ENCODE results near the gene HSPBAP1.
"Not testable (repeated sequence)": the region's sequence is repeated elsewhere in the genome, so short reads cannot be mapped to it uniquely, and the experiment has no call there.

Gene HSPBAP1

DNA sequence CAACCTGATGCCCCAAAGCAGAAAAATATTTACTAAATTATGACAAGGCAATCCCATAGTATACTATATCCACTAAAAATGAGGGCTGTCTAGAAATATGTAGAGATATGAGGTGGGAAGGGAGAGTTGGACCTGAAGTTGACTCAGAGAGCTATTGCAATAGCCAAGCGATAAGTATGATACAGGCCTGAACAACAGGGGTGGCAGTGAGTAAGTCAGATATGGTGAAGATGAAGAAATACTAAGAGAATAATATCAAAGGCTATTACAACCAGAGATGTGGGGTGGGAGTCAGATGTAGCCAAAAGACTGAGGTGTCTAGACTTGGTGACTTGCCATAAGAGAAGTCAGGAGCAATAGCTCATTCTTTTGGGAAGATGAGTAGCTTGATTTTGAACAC is 9.2 kb downstream of the HSPBAP1 start:
- DNase-seq = peak; percentile 33

DNA sequence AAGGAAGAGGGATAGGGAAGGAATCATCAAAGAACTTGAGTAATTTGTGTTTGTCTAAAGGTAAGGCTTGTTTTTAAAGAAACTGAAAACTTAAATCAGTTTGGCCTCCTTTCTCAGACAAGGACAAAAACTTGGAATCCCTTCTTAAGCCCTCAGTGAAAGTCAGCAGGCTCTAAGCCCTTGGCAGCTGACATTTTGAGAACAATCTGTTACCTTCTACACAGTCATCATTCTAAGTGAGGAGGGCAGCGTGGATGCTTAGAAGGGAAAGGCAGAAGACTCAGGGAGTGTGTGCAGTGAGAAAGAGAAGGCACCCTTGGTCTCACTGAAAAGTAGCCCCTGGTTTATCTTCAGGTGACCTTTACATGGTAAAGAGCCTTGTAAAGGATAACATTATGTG is 10.8 kb downstream of the HSPBAP1 start:
- DNase-seq = no peak

DNA sequence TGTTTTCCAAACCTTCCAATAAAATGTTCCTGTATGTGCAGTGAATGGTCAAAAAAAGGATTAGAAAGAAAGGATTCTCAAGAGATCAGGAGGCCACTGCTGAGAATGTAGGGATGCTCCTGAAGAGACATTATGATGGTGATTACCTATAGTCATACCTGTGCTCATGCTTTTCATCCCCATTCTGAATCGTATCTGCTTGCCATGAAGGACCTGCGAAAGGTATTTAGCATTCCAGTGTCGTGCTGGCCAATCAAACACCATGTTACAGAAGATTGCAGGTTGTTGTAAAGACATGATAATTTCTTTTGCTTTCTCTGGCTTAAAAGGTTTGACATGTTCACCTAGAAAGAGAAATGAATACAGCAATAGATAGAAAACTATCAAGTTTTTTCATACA is 16.1 kb downstream of the HSPBAP1 start:
- no peak for DNase-seq

DNA sequence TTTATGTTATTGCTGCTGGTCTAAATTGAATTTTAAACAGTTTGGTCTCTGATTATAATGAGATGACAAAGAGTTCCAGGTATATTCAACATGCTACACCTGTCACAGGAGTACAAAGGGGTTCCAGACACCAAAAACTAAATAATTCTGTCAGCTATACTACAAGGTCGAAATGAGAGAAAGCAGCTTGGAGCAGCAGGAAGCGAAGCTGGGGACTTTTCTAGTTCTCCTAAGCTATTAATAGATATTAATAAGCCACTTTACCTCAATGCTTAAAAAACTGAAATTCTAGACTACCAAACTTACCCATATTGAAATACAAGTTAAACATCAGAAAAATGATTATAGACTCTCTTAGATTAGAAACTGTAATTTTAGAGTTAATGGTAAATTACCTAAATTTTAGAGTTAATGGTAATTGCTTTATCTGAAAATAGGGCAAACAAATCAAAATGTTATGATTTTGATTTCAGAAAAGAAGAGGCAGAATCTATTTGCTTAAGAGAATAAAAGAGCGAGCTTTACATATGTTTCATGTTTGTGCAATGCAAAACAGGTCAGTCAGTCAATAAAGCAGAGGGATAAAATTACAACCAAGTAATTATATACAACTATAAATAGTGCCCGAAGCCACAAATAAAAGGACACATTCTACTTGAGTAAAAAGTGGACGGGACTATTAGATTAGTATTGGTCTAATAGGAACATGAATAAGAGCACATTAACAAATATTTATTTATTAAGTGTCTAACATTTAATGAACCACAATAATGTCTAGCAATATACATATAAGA is 16.8 kb downstream of the HSPBAP1 start:
- DNase-seq = no peak

DNA sequence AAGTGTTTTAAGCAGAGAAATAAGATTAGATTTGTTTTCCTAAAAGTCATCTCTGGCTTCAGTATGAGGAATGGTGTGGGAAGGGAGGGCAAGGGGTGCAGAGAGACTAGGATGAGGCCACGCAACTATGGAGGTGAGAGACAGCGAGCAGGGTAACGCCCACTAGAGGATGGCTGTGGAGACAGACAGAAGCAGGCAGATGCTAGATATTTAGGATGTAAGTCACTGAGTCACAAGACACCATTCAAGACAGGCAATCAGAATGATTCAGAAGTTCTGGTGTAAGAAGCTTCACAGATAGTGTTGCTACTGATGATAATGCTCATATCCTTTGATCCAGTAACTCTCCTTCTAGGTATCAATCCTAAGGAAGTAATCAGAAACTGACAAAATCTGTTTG is 19.1 kb downstream of the HSPBAP1 start:
- DNase-seq = peak; percentile 48

DNA sequence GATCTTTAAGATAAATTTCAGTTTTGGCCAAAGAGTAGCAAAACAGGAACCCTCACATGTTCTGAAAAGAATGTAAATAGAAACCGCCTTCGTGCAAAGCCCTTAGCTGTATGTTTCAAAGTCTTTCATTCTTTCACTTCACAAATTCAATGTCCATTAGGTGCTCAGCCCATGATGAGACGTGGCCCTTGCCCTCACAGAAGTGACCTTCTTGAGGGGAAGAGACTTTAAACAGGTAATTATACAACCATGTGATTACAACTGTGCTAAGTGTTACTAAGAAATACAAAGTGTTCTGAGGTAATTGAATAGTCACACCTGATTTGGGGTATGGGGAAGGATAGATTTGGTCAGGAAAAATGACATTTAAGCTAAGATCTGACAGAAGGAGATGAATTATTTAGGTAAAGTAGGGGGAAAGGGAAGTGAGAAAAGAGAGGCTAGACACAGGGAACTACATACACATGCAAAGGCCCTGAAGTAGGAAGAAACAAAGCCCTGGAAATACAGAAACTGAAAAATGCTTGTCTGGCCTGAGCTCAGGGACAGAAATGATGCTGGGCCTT is 19.6 kb downstream of the HSPBAP1 start:
- DNase-seq = no peak

DNA sequence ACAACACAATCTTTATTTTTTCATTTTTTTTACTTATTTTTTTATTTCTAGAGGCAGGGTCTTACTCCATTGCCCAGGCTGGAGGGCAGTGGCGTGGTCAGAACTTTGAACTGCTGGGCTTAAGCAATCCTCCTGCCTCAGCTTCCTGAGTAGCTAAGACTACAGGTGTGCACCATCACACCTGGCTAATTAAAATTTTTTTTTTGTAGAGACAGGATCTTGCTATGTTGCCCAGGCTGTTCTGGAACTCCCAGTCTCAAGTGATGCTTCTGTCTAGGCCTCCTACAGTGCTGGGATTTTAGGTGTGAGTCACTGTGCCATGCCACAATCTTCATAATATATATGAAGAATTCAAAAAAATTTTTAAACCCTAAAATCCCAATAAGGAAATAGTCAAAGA is 20.8 kb downstream of the HSPBAP1 start:
- DNase-seq = no peak

DNA sequence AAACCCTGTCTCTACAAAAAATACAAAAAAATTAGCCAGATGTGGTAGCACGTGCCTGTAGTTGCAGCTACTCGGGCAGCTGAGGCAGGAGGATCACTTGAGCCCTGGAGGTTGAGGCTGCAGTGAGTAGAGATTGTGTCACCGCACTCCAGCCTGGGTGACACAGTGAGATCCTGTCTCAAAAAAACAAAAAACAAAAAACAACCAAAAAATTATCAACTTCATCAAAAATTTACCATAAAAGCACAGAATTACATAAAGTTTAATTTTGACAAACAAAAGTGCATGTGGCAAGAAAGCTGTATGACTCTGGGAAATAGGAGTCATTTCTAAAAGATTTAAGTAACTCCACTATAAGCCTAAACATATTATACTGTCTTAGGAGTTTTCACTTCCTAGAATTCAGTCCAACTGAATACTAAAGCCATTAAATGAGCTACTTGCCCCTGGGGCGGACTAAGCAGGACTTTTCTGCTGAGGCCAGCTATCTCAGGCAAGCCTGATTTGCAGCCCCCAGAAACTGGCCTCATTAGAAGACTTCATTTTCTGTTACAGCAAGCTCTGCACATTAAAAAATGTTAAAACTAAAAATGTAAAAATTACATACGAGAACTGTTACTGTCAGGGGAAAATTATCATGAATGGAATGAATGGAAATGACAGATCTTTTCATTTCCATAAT is 23.0 kb downstream of the HSPBAP1 start:
- DNase-seq = no peak

DNA sequence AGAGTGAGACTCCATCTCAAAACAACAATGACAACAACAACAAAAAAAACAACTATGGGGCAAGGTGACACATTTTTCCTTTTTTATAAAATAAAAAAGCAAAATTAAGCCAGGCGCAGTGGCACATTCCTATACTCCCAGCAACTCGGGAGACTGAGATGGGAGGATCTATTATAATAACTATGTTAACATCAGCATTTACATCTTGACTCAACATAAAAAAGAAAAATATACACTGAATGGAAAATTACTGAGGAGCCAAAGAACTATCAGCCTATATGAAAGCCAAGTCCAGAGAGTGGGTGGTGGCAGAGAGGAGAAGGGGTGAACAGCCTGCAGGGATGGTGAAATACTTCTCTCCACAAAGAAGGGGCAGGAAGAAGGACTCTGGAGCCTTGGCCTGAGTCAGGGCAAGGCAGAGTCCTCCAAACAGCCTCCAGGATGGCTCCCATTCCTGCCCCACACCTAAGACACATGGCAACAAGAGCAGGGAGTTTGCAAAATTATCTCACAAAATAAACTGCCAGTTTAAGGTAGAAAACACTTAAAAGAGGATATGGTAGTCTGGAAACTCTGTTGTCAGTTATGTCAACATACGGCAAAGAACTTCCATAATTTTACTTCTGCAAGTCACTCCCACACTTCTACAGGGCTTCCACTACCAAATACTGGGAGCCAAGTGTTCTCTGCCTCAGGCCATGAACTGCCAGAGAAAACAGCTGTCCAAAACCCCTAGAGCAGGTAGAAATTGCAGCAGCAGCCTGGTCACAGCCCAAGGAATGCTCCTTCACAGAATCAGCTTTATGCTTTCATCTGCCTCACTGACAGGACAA is 25.9 kb downstream of the HSPBAP1 start:
- no peak for DNase-seq

DNA sequence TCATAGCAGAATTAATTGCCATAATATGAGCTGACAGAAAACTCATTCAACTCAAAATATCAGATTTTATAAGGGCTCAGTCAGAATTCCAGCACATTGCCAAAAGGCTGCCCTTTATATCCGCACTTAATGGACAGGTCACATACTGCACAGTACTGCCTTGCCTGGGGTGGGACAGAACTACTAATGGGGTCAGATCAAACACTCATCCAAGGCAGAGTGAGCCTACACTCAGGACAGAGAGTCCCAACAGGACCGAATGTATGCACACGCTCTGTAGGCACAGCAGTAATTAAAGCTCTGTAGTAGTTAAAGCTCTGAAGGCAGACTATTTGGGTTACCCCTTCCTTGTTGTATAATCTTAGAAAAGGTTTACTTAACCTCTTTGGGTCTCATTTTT is 27.2 kb downstream of the HSPBAP1 start:
- no peak for DNase-seq

DNA sequence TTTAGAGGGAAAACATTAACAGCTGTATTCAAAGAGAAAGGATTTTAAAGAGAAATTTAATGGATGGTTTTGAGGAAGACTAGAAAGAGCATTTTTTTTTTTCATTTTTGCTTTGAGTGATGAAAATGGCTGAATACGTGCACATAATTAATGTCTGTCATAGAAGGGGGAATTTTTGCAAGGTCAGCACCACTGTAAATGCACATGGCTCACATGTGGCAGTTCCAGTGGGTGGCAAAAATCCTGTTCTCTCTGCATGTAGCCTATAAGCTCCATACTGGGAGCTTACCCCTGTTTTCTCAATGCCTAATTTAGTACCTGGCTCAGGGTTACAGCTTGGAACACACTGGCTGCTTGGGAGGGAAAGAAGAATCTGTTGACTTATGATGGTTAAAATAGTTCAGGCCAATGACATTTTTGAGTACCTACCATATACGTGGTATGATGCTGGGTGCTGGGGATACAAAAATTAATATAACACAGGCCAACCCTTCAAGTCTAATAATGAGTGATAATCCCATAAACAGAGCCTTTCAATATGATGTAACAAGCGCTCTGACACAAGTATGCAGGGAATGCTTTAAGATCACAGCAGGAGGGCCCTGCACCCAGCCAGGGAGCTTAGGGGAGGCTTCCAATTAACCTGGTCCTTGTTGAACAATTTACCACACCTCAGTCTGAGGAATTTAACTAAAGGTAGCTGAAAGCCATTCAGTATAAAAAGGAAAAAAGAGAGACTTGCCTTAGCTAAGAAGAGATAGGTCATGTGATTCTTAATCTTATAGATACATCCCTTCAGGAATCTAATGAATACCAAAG is 33.0 kb downstream of the HSPBAP1 start:
- DNase-seq = peak; percentile 35

DNA sequence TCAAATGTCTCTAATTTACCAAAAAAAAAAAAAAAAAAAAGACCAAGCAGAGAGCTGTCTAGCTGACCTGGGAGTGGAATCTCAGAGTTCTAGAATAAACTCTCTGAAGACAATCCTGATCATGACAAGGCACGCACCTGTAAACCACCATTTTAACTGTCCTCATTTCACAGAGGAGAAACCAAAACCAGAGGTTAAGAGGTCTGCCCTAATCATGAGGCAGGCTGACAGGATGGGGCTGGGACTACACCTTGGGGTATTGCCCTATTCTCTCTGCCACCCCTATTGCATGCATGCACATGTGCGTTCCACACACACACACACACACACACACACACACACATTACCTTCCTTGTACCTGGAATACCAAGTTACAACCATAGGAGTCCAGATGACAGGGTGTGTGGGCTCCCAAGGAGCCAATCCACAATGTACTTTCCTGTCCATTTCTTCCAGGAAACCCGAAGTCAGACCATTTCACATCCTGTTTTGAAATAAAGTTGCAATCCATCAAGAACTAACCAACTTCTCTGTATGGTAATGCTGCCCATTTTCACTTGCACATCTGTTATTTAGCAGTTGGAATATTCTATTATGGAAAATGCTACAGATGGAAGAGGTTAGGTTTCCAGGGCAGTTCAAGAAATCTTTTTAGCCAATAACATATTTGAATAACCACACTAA is 34.6 kb downstream of the HSPBAP1 start:
- no peak for DNase-seq

DNA sequence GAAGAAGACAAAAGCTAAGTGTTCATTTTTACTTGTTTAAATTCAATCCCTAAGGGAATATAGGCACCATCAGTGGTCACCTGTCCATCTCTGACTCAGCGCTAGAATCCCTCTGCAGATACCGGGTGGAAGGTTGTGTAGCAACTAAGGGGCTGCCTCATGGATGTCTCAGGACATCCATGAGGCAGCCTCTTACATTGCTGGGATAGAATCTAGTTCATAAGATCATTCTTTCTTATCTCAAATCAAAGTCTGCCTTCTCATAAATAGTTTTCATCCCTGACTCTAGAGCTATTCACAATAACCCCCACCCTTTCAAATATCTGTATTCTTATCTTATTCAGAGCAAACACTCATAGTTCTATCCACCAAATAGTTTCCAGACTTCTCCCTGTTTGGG is 38.1 kb downstream of the HSPBAP1 start:
- DNase-seq = no peak

DNA sequence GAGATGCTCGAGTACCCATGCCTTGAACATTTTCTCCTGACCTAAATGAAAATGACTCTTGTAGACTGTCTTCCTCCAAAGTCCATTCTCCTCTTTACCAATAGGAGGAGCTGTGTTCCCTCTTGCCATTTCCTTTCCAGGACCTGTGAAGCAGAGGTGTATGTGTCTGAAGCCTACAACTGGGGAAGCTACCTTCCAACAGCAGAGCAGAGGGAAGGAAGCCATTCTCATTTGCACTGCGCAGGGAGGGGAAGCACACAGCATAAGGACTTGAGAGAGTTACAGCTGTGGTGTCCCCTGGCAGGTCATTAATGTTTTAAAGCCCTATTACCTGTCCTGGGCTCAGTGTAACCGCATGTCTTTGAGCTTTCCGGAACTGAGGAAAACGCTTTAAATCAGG is 38.7 kb downstream of the HSPBAP1 start:
- DNase-seq = peak; percentile 43

DNA sequence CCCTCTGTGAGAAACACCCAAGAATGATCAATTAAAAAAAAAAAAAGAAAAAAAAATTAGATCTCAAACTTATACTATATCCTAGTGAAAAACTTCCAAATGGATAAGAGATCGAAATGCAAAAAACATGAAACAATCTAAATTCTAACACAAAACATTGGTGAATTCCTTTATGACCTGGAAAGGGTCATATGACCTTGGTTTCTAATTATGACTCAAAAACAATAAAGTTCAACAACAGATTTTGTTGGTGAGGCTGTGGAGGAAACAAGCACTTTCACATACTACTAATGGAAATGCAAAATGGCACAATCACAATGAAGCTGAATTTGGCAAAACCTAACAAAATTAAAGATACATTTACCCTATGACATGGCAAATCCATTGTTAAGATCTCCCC is 45.3 kb downstream of the HSPBAP1 start:
- DNase-seq = no peak

DNA sequence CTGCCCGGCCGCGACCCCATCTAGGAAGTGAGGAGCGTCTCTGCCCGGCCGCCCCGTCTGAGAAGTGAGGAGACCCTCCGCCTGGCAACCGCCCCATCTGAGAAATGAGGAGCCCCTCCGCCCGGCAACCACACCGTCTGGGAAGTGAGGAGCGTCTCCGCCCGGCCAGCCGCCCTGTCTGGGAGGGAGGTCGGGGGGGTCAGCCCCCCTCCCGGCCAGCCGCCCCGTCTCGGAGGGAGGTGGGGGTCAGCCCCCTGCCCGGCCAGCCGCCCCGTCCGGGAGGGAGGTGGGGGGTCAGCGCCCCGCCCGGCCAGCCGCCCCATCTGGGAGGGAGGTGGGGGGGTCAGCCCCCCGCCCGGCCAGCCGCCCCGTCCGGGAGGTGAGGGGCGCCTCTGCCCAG is 46.3 kb downstream of the HSPBAP1 start:
- not testable (repeated sequence) for DNase-seq

DNA sequence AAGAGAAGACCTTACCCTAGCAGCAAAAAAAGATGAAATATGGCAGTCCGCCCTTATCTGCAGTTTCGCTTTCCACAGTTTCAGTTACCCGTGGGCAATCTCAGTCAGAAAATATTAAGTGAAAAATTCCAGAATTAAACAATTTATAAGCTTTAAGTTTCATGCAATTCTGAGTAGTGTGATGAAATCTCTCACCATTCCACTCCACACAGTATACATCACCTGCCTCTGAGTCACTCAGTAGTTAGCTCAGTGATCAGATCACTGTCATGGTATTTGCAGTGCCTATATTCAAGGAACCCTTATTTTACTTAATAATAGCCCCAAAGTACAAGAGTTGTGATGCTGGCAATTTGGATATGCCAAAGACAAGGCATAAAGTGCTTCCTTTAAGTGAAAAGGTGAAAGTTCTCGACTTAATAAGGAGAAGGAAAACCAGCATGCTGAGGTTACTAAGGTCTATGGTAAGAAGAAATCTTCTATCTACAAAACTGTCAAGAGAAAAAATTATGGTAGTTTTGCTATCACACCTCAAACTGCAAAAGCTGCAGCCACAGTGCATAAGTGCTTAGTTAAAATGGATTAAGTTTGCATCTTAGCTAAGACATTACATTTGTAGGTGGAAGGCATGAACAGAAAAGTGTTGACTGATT is 48.1 kb downstream of the HSPBAP1 start:
- DNase-seq = peak; percentile 66

DNA sequence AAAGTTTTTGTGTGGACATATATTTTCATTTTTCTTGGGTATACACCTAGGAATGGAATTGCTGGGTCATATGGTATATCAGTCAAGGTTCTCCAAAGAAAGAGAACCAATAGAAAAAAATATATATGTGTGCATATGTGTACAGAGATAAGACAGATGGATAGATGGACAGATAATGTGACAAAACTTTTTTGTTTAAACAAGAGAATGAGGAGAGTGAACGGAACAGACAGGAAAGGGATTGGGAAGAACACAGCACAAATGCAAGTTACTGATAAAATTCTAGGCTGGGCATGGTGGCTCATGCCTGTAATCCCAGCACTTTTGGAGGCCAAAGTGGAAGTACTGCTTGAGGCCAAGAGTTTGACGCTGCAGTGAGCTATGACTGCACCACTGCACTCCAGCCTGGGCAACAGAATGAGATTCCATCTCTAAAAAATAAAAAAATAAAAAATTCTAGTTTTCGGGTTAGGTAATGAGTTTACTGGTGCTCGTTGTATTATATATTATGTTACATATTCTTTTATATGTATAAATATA is 50.0 kb downstream of the HSPBAP1 start:
- no peak for DNase-seq

DNA sequence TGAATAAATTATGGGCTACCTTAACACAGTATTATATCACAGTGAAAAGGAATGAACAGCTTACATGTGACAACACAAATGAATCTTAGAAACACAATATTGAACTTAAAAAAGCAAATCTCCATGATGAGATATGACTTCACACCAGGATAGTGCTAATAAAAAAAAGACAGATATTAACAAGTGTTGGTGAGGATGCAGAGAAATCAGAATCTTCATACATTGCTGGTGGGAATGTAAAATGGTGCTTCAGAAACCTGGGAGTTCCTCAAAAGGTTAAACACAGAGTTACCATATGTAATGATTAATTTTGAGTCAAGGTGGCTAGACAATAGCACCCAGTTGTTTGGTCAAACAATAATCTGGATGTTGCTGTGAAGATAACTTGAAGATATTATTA is 51.4 kb downstream of the HSPBAP1 start:
- DNase-seq = no peak

DNA sequence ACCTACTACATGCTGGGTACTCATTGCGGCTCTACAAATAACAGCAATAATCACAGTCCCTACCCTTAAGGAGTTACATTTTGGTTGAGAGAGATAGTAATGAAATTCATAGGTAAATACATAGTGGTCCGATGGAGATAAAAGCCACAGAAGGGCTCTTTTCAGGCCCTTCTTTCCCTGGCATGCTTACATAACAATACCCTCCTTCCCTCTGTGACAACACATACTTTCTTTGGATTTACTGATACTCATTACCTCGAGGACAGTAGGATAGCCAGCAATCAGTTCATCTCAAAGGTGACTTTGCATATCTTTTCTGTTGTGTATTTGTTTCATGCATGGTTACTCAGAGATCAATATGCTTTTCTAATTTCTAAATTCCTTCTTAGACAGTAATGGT is 54.5 kb downstream of the HSPBAP1 start:
- DNase-seq = no peak
